ENCODE results near the gene NFX1.

- TF ChIP-seq EP300 (IDR thresholded peaks at IDR 0.05) (no peak), CTCF (IDR thresholded peaks at IDR 0.05) (no peak), POLR2A (IDR thresholded peaks at IDR 0.05) (no peak)
Observed at GRCh38 chr9:33254211-33254610, 36.1 kb upstream of the NFX1 start.

Data from gastroesophageal sphincter (tissue), 3 donors.